GM13977 (cell line): ENCODE data around the gene PLD1.

Experiments
- DNase-seq: peaks from one replicate; pipeline ENCODE4 v3.0.0; 2012; ENCODE audit warnings: low spot score
- CTCF ChIP-seq: IDR thresholded peaks from 2 replicates; pipeline ENCODE4 v1.5.1; 2012; ENCODE audit warnings: mild to moderate bottlenecking, control low read depth; ENCODE audit not compliant: insufficient read depth; ENCODE audit errors: extremely low read depth, missing control alignments
- in situ Hi-C: fragments of 300-500 bp; cut with MboI; formaldehyde crosslinking; loops from one replicate; pipeline ENCODE4 v1.12.0; 2022; ENCODE audit warnings: low sequenced_read_pairs, low pct_unique_long_range_greater_than_20kb, mixed read lengths, inconsistent platforms; ENCODE audit not compliant: unreplicated experiment

The PLD1 gene

GRCh38 chr3:171615281-171615680 is 195.0 kb downstream of the PLD1 start:
- in situ Hi-C loops: no loop called here
- no peak for TF ChIP-seq CTCF
- DNase-seq: no peak

GRCh38 chr3:171614318-171614921 is 195.9 kb downstream of the PLD1 start:
- peak; percentile 12 for DNase-seq
- in situ Hi-C loops: no loop called here
- TF ChIP-seq CTCF: peak; percentile 49

GRCh38 chr3:171607452-171607851 is 202.8 kb downstream of the PLD1 start:
- DNase-seq: no peak
- no peak for TF ChIP-seq CTCF
- in situ Hi-C loops: no loop called here

GRCh38 chr3:171606151-171606751 is 204.0 kb downstream of the PLD1 start:
- in situ Hi-C loops: no loop called here
- DNase-seq: no peak
- TF ChIP-seq CTCF: no peak

GRCh38 chr3:171604370-171604769 is 205.9 kb downstream of the PLD1 start:
- DNase-seq: no peak
- TF ChIP-seq CTCF: no peak
- in situ Hi-C loops: no loop called here

GRCh38 chr3:171602072-171602471 is 208.2 kb downstream of the PLD1 start:
- in situ Hi-C loops: no loop called here

More at GRCh38 chr3:171602072-171602471, 208.2 kb downstream of the PLD1 start:
- no peak for DNase-seq
- no peak for TF ChIP-seq CTCF
